Ectodermal cell (in vitro differentiated cells): Measurements from ENCODE around the gene HYCC1.
A peak's percentile ranks its signal among the peaks of the same experiment; 100 is the strongest.
"Not testable (repeated sequence)": the region's sequence is repeated elsewhere in the genome, so short reads cannot be mapped to it uniquely, and the experiment has no call there.

Source experiments
- H3K27ac ChIP-seq: 2 replicates; pipeline ENCODE4 v1.7.0; 2013; ENCODE audit warnings: mild to moderate bottlenecking, low read depth, low read length; ENCODE audit not compliant: insufficient read depth, poor library complexity, severe bottlenecking
- H3K27me3 ChIP-seq: 2 replicates; pipeline ENCODE4 v1.7.0; 2013; ENCODE audit warnings: mild to moderate bottlenecking, low read length; ENCODE audit not compliant: insufficient read depth, control insufficient read depth, poor library complexity, severe bottlenecking
- H3K36me3 ChIP-seq: one replicate; pipeline ENCODE4 v1.7.0; 2013; ENCODE audit warnings: low read length; ENCODE audit not compliant: control insufficient read depth, insufficient read depth
- H3K4me1 ChIP-seq: one replicate; pipeline ENCODE4 v1.7.0; 2013; ENCODE audit warnings: low read length; ENCODE audit not compliant: control insufficient read depth, insufficient read depth
- H3K4me3 ChIP-seq: 2 replicates; pipeline ENCODE4 v1.7.0; 2013; ENCODE audit warnings: low read depth, low read length, control low read depth; ENCODE audit not compliant: insufficient read depth
- H3K9me3 ChIP-seq: 2 replicates; pipeline ENCODE4 v1.7.0; 2013; ENCODE audit warnings: mild to moderate bottlenecking, low read length, moderate library complexity; ENCODE audit not compliant: control insufficient read depth
- WGBS, 2 experiments: methylation state at CpG; one replicate each; pipeline ENCODE4 v1.1.7; 2013; ENCODE audit warnings: missing lambda C conversion rate in 2 of 2; 5-methylcytosine and 5-hydroxymethylcytosine counted together

HYCC1 gene

GRCh38 chr7:23039674-23040073 is 25.7 kb upstream of the HYCC1 start:
- H3K27me3 ChIP-seq, H3K36me3 ChIP-seq, H3K4me3 ChIP-seq, H3K9me3 ChIP-seq, H3K4me1 ChIP-seq, H3K27ac ChIP-seq: not testable (repeated sequence)
- WGBS, 2 experiments = 91 to 97% methylated on average over 2 of the region's 4 CpGs

- H3K27ac ChIP-seq, H3K36me3 ChIP-seq, H3K9me3 ChIP-seq, H3K27me3 ChIP-seq, H3K4me3 ChIP-seq, H3K4me1 ChIP-seq: not testable (repeated sequence)
- WGBS, 2 experiments = 87 to 88% methylated on average over 24 to 25 of the region's 34 CpGs
Measured at GRCh38 chr7:23035542-23036371, 21.8 kb upstream of the HYCC1 start.

GRCh38 chr7:23027261-23027660 is 13.3 kb upstream of the HYCC1 start:
- WGBS, 2 experiments = 78 to 100% methylated on average over 1 of the region's 1 CpG
- H3K36me3 ChIP-seq = no peaks in the 10 kb centered on the region

GRCh38 chr7:23026164-23026563 is 12.2 kb upstream of the HYCC1 start:
- WGBS, 2 experiments = 96% methylated on average over 3 to 4 of the region's 4 CpGs

More at GRCh38 chr7:23027261-23027660, 13.3 kb upstream of the HYCC1 start:
- Histone ChIP-seq H3K27me3 (no peaks in the 10 kb centered on the region), H3K27ac (no peak overlapping the region), H3K4me3 (no peak overlapping the region), H3K9me3 (no peaks in the 10 kb centered on the region), H3K4me1 (no peaks in the 10 kb centered on the region)

GRCh38 chr7:23024454-23024853 is 10.5 kb upstream of the HYCC1 start:
- no peak overlapping the region for H3K4me3 ChIP-seq
- H3K9me3 ChIP-seq = no peaks in the 10 kb centered on the region
- H3K4me1 ChIP-seq = no peaks in the 10 kb centered on the region
- no peaks in the 10 kb centered on the region for H3K27me3 ChIP-seq
- H3K27ac ChIP-seq = no peak overlapping the region
- no peaks in the 10 kb centered on the region for H3K36me3 ChIP-seq
- WGBS, 2 experiments = 93 to 98% methylated on average over 2 of the region's 2 CpGs

More at GRCh38 chr7:23026164-23026563, 12.2 kb upstream of the HYCC1 start:
- Histone ChIP-seq H3K36me3 (no peaks in the 10 kb centered on the region), H3K27me3 (no peaks in the 10 kb centered on the region), H3K4me1 (no peaks in the 10 kb centered on the region), H3K9me3 (no peaks in the 10 kb centered on the region), H3K4me3 (no peak overlapping the region), H3K27ac (no peak overlapping the region)

- Histone ChIP-seq H3K4me3 (no peak overlapping the region), H3K9me3 (no peaks in the 10 kb centered on the region), H3K4me1 (no peaks in the 10 kb centered on the region), H3K36me3 (no peaks in the 10 kb centered on the region), H3K27me3 (no peaks in the 10 kb centered on the region), H3K27ac (no peak overlapping the region)
- WGBS, 2 experiments = 95 to 97% methylated on average over 2 of the region's 2 CpGs
Measured at GRCh38 chr7:23022851-23023250, 8.9 kb upstream of the HYCC1 start.

GRCh38 chr7:23022258-23022769 is 8.4 kb upstream of the HYCC1 start:
- WGBS, 2 experiments = 86 to 87% methylated on average over 7 of the region's 7 CpGs
- Histone ChIP-seq H3K4me3 (no peak overlapping the region), H3K4me1 (no peaks in the 10 kb centered on the region), H3K27ac (no peak overlapping the region), H3K36me3 (no peaks in the 10 kb centered on the region), H3K9me3 (no peaks in the 10 kb centered on the region), H3K27me3 (no peaks in the 10 kb centered on the region)

GRCh38 chr7:23021596-23021995 is 7.7 kb upstream of the HYCC1 start:
- Histone ChIP-seq H3K4me3 (no peak overlapping the region), H3K27me3 (no peaks in the 10 kb centered on the region)
- WGBS, 2 experiments = 92 to 100% methylated on average over 1 of the region's 1 CpG

GRCh38 chr7:23020742-23021401 is 6.9 kb upstream of the HYCC1 start:
- no peak overlapping the region for H3K4me3 ChIP-seq
- H3K9me3 ChIP-seq = no peaks in the 10 kb centered on the region
- 91 to 94% methylated on average over 3 of the region's 3 CpGs for WGBS, 2 experiments

More at GRCh38 chr7:23021596-23021995, 7.7 kb upstream of the HYCC1 start:
- Histone ChIP-seq H3K36me3 (no peaks in the 10 kb centered on the region), H3K4me1 (no peaks in the 10 kb centered on the region), H3K9me3 (no peaks in the 10 kb centered on the region), H3K27ac (no peak overlapping the region)

GRCh38 chr7:23018750-23019149 is 4.8 kb upstream of the HYCC1 start:
- no peaks in the 10 kb centered on the region for H3K27me3 ChIP-seq
- no peaks in the 10 kb centered on the region for H3K36me3 ChIP-seq
- WGBS, 2 experiments = 28 to 35% methylated on average over 6 of the region's 6 CpGs
- no peaks in the 10 kb centered on the region for H3K4me1 ChIP-seq
- H3K9me3 ChIP-seq = no peaks in the 10 kb centered on the region
- peak overlapping the region; percentile 40 for H3K27ac ChIP-seq
- no peak overlapping the region for H3K4me3 ChIP-seq

More at GRCh38 chr7:23020742-23021401, 6.9 kb upstream of the HYCC1 start:
- H3K36me3 ChIP-seq = no peaks in the 10 kb centered on the region
- no peaks in the 10 kb centered on the region for H3K27me3 ChIP-seq
- no peaks in the 10 kb centered on the region for H3K4me1 ChIP-seq
- H3K27ac ChIP-seq = no peak overlapping the region
